GM18502 (cell line): ENCODE data around the gene TNPO2.

ENCODE experiments used
- ATAC-seq: cut with Tn5 transposase; IDR thresholded peaks from one replicate; pipeline ENCODE4 v1.9.1; 2021; ENCODE audit warnings: mild to moderate bottlenecking; ENCODE audit not compliant: unreplicated experiment, poor library complexity

Gene TNPO2

DNA sequence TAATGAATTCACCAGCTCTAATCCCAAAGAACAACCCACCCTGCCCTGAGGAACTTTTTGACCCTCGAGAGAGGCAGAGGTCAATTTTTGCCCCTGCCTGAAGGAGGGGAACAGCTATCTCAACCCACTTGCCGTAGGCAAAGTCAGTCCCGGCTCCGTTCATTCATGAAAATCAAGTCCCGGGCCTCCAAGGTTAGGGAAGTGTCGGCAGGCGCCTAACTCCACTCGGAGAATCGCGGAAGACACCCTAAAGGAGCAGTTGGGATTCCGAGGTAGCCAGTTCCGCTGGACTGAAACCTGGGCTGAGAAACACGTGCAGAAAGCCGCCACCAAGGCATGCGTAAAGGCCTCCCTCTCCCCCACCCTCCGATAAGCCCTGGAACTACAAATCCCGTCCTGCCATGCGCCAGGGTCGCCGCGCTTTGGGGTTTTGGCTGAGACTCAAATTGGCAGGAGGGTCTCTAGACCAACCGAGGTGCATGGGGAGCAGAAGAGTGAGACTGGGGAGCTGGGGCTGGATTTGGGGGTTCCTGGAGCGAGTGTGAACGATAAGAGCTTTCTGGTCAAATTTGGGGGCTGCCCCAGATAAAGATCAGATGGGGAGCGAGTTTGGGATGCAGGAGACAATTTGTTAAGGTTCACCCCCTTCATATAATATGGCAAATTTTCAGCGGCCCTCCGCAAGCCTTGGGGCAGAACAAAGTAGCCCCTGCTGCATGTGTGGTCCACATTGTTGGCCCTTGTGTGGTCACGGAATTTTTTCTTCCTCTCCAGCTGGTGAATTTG is at the start of gene TNPO2:
TNPO2 (minus strand) TSS at position 292 of the 786 bp plus-strand sequence. CDS start 2,955 bp downstream, outside the sequence.
- ATAC-seq, result no peak

DNA sequence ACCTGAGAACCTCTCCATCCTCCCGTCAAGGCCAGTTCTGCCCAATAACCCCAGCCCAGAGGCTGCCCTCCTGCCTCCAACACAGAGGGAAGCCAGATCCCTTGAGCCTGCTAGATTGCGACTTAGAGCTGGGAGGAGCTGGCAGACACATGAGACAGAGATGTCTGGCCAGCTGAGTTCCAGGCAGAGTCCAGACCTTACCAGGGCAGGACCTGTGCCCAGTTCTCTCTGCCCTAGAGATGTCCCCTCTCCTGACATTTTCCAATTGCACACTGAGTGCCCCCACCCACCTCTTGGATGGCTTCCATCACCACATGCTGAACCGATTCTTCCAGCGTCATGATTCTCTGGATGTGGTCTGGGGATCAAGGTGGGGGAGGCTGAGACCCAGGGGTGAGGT is 48.6 kb upstream of the TNPO2 start:
- no peak for ATAC-seq

DNA sequence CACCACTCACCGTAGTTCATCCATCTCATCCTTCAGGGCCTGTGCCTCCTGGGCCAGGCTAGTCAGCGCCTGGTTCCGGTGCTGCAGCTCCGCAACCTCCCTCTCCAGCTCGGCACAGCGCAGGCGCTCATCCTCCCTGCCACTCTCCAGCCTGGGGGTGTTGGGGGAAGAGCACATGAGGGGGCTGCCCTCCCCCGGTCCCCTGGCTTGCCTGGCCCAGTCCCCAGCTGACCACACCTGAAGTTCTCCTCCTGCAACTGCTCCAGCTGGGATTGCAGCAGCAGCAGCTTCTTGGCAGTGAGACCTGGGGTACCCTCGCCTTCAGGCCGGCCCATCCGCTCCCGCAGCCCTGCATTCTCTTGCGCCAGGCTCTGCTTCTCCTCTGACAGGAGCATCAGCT is 47.2 kb upstream of the TNPO2 start:
- no peak for ATAC-seq

DNA sequence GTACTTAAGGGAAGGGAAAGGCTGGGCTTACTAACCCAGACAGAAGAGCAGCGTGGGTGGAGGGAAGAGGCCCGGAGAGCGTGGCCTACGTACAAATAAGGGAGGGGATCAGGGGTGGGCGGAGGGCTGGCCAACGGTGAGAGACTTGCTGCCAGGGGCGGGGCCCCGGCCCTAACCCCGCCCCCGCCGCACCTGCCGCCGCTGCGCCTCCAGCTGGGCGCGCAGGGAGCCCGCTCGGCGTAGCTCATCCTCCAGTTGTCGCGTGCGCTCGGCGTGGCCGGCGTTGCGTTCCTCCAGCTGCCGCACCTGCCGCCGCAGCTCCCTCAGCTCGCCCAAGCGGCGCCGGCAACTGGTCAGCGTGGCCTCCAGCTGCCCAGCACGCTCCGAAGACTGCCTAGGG is 46.0 kb upstream of the TNPO2 start:
- no peak for ATAC-seq

DNA sequence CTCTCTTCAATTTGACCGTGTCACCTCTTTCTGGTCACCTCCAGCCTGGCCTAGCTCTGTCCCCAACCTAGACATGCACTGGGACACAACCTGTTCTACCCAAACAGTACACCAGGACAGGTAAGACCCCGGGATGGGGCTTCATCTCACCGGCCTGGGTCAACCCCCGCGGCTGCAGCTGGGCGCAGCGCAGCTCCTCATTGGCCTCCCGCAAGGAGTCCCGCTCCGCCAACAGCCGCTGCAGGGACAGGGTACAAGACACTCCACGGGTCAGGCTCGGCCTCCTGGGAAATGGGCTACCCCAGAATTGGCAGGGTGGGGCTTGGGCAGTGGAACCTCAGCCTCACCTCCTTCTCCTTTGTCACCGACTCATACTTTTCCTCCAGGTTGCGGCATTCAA is 43.9 kb upstream of the TNPO2 start:
- no peak for ATAC-seq

DNA sequence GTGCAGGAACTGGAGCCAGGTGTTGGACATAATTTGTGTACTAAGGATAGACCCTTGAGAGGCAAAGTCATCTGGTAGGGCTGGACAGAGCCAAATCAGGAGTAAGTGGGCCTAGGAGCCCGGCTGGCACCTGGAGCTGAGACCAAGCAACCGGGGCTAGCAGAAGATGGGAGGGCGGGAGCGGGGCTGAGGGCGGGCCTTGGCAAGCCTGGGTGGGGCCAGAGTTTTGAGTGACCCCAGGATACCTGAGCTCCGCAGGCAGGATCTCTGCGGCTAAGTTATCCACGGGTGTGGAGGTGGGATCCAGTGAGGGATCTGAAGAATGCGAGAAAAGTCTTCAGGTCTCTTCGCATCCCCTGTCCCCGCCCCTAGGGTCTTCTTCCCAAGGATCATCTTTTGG is 43.4 kb upstream of the TNPO2 start:
- no peak for ATAC-seq

DNA sequence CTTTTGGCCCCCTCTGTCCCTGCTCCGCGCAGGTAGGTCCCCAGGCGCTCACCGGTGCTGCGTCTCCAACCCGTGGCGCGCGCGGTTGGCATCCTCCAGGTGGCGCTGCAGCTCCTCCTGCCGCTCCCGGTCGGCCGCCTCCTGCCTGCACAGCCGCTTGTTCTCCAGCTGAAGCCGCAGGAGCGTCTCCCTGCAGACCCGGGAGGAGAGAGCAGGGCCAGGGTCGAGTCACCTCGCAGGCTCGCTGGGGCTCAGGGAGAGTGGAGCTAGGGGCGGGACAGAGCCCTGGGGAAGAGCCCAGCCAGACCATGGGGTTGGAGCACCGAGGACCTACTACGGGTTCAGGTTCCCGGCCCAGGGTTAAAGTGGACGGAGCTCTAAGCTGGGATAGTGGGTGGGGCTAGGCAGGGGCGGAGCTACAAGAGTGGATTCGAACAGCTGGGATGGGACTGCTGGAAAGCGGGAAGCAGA is 42.4 kb upstream of the TNPO2 start:
- ATAC-seq, result no peak

DNA sequence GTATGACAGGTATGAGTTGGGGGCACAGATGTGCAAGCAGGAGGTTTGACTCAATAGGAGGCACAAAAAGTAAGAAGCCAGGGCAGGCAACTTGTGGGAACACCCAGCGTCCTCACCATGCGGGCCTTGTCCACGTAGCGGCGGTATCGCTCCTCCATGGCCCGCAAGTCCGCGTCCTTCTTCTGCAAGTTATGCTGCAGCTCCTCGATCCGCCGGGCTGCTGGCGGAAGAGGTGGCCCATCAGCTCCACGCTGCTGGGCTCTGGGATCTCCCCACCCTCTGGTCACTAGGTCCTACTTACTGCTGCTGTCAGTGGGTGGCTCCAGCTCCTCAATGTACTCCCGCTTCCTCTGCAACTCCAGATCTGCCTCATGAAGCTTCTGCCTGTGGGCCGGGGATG is 41.0 kb upstream of the TNPO2 start:
- ATAC-seq, result no peak

DNA sequence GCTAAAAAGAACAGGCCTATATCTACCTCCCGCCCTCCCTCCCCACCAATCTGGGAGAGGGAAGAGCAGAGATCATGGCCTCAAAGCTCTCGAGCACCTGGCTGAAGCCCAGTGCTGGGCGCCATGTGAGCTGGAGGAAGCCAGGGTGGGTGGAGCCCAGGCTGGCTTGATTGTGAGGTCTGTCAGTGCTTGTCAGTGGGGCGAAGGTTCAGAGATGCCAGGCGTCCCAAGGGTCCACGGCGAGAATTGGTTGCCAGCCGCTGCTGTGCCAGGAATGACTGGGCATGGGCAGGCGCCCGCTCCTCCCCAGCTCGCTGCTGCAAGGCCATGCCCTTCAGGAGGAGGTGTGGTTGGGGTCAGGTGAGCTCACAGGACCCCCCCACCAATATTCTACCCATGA is 39.4 kb upstream of the TNPO2 start:
- ATAC-seq, result no peak

DNA sequence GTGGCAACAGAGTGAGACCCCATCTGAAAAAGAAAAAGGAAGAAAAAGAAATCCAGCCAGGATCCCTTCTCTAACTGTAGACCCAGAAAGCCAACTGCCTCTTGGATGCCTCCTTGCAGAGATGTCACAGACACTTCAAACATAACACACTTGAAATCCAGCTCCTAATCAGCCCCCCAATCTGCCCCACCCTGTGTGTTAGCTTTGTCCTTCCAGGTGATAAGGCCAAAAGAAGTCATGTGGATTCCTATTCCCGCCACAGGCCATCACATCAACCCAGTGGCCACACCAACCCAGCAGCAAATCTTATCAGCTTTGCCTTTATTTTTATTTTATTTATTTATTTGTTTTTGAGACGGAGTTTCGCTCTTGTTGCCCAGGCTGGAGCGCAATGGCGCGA is 36.0 kb upstream of the TNPO2 start:
- no peak for ATAC-seq

DNA sequence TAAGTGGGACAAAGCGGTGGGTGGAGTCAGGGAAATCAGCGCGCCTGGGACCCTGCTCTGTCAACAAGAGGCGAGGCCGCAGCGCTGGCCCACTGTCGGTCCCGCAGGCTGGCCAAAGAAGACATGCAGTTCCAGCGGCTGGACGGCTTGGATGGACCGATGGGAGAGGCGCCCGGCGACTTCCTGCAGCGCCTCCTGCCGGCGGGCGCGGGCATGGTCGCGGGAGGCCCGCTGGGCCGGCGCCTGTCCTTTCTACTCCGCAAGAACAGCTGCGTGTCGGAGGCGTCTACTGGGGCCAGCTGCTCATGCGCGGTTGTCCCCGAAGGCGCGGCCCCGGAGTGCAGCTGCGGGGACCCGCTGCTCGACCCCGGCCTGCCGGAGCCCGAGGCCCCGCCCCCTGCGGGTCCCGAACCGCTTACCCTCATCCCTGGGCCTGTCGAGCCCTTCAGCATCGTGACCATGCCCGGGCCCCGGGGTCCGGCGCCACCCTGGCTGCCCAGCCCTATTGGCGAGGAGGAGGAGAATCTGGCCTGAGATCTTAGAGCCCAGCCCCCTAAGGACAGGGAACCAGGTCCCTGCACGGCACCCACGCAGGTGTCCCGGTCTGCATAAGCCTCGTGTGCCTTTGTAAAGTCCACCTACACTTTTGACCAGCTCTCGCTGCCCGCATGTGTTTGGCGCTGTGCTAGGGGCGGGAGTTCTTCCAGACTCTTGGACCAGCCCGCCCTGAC is 34.0 kb upstream of the TNPO2 start:
- ATAC-seq, result no peak

DNA sequence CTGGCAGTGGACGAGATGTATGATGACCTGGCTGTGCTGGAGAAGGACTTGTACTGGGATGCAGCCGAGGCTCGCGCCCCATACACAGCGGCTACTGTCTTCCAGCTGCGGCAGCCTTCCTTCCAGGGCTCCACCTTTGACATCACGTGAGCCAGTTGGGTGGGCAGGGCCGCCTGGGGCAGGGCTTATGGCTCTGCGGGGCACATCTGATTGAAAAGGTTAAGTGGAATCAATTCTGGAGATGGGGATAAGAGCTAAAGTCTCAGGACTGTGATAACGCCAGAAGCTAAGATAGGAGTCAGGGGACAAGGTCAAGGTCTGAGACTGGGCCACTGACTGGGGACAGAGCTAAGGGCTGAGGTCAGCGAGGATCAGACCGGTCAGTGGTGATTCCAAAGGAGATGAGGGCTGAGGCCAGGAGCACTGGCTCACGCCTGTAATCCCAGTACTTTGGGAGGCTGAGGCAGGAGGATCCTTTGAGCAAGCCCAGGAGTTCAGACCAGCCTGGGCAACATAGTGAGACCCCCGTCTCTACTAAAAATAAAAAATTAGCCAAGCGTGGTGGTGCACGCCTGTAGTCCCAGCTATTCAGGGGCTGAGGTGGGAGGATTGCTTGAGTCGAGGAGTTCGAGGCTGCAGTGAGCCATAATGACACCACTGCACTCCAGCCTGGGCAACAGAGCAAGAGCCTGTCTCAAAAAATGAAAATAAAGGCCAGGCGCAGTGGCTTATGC is 32.6 kb upstream of the TNPO2 start:
- ATAC-seq, result no peak

DNA sequence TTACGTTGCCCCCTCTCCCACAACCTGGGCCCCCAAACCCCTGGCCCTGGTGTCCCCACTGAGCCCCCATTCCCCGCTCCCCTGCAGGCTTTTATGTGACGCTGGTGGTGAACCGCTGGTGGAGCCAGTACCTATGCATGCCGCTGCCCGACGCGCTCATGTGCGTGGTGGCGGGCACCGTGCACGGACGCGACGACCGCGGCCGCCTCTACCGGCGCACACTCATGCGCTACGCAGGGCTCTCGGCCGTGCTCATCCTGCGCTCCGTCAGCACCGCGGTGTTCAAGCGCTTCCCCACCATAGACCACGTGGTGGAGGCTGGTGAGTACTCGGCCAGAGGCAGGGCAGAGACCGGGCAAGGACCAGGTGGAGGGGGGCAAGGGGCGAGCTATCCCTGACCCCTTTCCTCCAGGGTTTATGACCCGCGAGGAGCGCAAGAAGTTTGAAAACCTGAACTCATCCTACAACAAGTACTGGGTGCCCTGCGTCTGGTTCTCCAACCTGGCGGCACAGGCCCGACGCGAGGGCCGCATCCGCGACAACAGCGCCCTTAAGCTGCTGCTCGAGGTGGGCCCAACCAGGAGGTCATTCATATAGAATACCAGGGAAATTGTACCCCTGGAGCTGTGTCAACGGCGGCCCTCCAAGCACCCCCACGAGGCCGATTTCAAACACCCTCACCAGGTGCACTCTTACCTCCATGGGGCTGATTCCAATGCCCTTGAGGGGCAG is 30.9 kb upstream of the TNPO2 start:
- ATAC-seq, result no peak

DNA sequence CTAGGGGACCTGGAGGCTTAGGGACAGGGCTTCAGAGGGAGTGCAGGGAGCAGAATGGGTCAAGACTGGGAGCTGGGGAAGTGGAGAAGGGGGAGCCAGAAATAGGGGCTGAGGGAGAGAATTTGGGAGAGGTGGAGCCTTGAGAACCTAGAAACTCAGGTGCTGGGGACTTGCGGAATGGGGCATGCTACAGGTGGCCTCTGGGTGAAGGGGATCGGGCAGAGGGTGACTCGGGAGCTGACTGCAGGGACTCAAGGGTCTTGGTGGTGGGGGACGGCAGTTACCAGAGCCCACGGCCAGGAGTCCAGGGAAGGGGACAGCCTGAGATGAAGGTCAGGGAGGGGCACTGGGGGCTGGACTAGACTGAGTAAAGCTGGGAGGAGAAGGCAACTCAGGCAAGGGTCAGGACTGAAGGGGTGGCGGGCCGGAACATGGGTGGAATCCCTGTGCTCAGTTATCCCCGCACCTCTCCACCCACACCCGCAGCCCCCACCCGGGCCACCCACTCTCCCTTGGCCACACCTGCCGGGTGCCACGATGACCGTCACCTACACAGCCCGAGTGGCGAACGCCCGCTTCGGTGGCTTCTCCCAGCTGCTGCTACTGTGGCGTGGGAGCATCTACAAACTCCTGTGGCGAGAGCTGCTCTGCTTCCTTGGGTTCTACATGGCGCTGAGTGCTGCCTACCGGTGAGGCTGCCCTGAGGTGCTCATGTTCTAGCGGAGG is 28.5 kb upstream of the TNPO2 start:
- no peak for ATAC-seq

DNA sequence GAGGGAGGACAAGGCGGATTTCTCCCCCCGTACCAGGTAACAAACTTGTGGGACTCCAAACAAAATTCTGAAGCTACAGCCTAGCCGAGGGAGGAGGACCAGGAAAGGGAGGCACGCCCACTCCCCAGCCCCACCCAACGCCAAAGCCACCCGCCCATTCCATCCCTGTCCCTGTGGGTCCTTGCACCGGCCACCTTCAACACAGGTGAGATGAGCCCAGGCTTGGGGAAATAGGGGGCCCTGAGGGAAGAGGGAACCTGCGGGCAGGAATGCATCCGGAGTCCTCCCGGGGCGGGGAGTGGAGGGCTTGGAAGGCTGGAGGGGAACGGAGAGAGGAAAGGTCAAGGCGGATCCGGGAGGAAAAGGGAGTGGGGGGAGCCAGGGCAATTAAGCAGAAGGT is 27.9 kb upstream of the TNPO2 start, which contains the start of gene BEST2:
BEST2 (plus strand) TSS at position 157 of the 400 bp plus-strand sequence. CDS start 802 bp downstream, outside the sequence.
- no peak for ATAC-seq

DNA sequence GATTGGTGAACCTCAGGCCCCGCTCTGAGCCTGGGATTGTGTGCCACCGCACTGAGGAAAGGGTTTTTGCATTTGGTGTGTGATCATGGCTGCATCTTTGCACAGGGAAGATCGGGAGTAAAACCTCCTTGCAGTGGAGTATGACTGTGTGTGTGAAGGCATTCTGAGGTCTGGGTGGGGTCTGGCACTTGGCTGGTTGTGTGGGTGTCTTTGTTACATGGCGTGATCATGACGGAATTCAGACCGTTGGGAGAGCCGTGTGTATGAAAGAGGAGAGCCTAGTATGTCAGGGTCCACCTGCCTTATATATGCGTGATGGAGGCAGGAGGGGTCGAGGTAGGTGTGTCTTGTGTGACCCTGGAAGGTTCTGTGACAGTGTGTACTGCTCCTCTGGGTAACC is 27.1 kb upstream of the TNPO2 start:
- ATAC-seq, result no peak

DNA sequence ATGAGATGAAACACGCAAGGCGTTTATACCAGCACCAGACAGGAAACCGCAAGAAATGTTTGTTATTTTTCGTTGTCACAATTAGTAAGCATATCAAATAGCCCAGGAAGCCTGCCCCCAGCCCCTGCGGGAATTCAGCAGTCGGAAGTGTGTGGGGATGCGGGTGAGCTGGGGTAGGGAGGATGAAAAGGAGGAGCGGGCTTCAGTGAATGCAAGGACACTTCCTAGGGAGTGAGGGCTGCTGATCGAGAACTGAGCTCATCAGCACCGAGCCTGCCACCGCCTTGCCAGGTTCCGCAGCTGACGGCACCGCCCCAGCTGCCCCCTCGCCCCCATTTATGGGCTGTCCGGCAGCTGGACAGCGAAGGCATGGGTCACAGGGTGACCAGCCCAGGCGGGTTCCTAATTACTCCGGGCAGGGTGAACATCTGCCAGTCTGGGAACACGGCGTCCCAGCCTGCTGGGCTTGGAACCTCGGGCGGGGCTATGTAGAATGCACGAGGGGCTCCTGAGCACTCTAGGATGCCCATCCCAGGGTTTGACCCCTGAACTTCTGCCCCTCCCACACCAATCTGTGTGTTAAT is 26.3 kb upstream of the TNPO2 start:
- ATAC-seq, result no peak

DNA sequence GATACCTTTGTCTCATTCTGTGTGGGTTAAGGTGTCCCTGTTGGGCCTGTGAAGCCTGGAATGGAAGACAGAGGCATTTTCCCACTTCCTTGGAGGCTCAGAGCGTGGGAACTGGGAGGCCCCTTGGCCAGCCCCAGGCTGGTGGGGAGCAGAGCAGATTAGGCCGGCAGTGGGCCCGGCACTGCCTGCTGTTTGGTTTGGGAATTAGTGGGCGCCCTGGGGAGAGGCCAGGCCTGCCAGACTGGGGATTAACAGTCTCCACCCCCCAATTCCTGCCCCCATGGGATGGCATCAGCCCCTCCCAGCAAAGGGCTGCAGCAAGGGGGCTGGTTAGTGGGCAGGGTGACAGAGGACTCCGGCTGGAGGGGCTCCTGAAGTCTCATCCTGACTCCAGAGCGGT is 24.8 kb upstream of the TNPO2 start:
- no peak for ATAC-seq

DNA sequence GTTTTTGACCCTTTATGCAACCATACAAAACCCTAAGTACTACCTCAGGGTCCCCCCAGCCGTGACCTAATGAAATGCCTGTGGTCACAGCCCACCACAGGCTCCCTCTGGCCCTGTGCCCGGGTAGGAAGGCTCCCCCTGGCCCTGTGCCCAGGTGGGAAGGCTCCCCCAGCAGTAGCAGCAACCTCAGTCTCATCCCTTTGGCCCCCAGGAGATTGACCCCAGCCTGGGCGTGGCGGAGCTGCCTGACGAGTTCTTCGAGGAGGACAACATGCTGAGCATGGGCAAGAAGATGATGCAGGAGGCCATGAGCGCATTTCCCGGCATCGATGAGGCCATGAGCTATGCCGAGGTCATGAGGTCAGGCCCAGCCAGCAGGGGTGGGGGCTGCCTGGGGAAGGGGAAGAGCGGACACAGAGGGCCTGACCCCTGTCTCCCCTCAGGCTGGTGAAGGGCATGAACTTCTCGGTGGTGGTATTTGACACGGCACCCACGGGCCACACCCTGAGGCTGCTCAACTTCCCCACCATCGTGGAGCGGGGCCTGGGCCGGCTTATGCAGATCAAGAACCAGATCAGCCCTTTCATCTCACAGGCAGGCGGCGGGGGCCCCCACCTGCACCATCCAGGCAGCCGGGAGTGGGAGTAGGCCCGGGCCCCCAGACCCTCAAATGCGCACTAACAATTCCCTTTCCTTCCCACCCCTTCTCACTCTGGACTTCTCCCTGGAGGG is 21.6 kb upstream of the TNPO2 start:
- no peak for ATAC-seq
